Fibroblast of upper back skin (primary cell): ENCODE data around the gene TREML4.
"Not testable (repeated sequence)": the region's sequence is repeated elsewhere in the genome, so short reads cannot be mapped to it uniquely, and the experiment has no call there.

Experiments
- DNase-seq: peaks from one replicate; pipeline ENCODE4 v3.0.0-alpha.2; 2013

TREML4 gene

DNA sequence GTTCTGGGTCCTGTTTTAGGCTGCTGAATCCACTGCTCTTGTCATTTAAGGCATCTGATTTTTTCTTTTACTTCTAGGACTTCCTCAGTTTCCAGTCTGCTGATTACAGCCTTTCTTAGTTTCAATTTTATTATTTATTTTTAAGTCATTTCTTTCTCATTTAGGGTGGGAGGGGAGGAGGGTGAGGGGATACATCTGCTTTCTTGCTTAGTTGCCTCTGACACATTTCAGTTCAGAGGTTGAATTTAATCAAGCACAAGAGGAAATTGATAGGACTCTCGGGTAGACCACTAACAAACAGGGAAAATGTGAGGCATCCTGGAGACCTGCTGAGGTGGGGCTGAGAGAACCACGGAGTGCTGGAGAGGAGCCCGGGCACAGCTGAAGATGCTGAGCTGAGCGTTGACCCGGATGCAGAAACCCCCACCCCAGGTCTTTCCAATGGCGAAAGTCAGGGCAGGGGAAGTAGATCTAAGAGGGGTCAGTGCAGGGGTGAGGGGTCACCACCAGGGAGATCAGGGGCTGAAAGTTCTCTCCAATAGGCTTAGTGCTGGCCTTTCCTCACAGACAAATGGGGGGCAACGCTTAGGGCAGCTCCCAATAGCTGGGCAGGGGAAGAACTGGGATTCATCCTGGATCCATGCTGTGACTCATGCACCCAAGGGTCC lies 19.6 kb upstream of the TREML4 start:
- DNase-seq: no peak

DNA sequence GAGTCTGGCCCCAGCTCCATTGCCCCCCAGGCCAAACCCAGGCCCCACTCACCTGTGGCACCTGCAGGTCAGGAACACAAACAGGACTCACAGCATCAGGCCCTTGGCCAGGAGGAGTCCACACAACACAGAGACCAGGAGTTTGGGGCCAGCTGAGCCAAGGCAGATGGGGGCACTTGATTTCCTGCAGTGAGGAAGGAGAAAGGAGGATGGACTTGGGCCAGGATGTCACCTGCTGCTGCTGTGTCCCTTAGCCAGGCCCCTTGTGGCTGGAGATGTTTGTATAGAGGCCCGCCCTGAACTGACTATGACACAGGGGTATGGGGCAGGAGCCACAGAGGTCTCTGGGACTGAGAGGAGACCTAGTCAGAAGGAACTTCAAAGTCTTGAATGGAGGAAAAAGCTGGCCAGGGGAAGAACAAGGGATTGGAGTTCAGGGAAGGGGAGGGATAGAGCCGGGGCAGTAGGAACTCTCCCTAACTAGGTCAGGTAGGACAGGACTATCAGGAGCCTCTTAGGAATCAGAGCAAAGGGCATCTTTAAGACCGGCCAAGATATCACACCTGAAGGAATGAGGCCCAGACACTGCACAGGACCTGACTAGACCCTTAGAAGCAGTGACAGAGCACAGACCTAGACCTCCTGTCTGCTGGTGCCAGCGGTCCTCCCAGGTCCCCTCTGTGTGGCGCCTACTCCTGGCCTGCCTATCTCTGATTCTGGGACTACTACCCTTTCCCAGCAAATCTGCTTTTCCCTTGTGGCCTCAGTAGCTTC lies 18.4 kb upstream of the TREML4 start:
- no peak for DNase-seq

DNA sequence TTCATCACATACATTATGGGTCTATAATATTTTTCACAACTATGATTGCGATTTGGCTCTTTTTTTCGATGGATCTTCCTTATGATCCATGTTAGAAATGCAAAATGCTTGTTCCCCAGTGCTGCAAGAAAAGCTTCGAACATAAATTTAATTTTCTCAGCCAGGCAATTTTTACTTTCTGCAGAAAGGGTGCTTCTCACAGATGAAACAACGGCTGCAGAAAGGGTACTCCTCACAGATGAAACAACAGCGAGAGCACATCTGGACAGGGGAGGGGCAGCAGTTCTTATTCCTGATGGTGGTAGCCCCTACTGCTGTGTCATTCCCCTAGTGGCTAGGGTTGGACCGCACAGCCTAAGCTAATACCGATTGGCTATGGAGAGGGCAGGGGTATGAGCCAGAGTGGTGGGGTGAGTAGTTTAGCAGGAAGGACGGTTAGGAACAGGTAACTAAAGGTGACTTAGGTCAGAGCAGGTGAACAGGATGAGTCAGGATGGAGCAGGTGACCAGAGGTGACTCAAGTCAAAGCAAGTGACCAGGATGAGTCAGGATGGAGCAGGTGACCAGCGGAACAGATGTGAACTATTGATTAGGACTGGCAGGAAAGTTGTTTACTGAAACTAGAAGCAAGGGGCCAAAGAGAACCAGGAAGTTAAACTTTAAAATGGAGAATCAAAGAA lies 13.4 kb upstream of the TREML4 start:
- no peak for DNase-seq

DNA sequence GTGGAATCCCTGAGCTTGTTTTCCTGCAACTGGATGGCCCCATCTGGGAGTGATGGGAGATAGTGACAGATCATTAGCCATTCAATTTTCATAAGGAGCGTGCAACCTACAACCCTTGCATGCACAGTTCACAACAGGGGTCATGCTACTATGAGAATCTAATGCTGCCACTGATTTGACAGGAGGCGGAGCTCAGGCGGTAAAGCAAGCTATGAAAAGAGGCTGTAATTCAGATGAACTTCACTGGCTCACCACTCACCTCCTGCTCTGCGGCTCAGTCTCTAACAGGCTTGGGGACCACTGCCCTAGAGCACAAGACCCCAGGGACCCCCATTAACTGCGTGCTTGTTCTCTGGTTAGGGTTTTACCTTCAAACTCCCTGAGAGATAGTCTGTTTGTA lies 12.4 kb upstream of the TREML4 start:
- DNase-seq: no peak

DNA sequence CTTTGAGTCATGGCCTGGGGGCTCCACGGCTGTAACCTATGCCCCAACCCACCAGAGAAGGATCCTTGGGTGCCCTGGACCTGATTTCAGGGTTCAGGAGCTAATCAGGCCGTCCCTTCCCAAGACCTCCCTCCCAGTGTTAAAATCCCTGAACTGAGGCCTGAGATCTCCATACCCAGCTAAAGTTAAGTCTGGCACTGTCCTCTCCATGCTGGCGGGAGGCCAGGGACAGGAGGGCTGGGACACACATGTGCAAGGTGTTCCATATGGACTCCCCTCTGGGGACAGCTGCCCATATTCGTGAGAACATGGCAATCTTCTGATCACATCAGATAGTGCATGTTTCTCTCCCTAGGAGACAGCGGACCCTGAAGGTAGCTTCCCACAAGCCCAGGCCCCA lies 11.5 kb upstream of the TREML4 start:
- DNase-seq: no peak

DNA sequence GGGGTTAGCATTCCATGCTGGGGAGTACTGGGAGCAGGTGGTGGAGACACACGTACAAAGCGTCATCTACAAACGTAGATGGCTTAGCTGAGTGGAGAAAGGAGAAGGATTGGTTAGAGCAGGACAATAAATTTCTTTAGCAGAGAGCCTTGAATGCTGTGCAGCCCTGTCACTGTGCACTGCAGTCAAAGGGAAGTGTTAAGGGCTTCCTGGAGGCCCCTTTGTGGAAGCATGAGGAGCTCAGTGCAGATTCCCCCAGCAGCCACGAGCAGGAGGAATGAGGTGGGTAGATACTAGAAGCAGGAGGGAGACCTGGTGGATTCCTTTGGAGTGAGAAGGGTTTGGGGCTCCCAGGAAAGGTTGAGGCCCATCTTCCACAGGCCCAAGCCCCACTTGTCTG lies 6.1 kb upstream of the TREML4 start:
- DNase-seq: no peak

DNA sequence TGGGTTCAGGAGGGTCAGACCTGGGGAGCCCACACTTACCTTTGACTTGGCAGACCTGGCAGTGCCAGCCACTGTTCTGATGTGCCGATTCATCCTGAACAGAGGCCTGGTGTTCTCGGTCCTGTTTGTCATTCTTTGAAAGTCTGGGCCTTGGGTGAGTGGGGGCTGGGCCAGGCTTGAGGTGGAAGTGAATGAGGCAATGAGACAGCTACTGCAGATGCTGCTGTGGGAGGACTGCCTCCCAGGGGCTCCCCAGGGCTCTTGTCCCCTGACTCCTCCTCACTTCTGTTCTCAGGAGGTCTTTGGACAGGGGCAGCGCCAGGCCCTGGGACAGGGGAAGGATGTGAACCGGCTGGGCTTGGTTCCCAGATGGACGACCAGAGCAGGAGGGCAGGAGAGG lies 5.6 kb upstream of the TREML4 start:
- DNase-seq: no peak

DNA sequence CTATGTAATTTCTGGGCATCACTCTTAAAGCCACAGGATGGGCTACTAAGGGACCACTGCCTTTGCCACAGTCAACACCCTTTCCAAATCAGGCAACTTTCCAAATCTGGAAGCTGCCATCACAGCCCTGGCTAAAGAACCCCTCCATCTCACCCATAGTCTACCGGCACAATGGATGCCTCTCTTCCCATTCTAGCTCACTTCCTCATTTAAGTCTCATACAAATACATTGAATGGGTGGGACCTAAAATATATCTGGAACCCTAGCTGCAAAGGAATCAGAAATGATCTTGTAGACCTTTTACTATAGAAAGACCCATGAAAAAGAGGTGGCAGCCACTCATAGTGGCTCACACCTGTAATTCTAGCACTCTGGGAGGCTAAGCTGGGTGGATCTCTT lies 3.3 kb upstream of the TREML4 start:
- no peak for DNase-seq

DNA sequence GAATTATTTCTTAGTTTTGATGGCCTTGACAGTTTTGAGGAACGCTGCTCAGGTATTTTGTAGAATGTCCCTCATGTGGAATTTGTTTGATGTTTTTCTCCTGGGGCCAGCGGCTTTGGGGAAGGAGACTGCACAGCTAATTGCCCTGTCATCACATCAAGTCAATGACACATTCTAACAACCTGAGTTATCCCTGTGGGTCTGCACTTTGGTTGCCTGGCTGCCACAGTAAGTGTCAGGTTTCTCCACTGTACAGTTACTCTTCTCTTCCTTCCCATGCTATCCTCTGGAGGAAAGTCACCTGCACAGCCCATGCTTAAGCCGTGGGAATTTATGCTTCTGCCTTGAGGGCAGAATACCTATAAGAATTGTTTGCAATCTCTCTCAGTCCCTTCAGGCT lies 1.4 kb upstream of the TREML4 start:
- DNase-seq: no peak

DNA sequence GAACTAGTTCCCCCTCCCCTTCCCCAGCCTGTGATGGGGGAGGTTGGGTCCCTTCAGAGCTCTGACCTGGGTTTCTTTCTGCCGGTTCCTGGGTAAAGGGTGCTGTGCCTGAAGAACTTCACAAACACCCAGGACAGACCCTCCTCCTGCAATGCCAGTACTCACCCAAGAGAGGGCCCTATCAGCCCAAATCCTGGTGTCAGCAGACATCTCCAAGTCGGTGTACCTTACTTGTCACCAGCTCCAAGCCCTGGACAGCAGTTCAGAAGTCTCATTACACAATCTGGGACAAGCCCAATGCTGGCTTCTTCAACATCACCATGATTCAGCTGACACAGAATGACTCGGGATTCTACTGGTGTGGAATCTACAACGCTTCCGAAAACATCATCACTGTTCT lies 467 bp downstream of the TREML4 start:
- no peak for DNase-seq

DNA sequence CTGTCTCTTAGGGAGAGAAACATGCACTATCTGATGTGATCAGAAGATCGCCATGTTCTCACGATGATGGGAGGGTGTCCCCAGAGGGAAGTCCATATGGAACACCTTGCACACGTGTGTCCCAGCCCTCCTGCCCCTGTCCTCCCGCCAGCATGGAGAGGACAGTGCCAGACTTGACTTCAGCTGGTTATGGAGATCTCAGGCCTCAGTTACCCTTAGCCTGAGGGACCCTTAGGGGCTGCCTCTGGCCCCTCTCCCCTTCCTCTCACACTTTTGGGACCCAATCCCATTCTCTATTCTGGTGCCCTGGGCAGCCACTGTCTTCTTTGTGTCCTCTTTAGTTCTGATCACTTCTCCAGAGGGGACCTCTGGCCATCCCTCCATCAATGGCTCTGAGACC lies 1.6 kb downstream of the TREML4 start:
- no peak for DNase-seq

DNA sequence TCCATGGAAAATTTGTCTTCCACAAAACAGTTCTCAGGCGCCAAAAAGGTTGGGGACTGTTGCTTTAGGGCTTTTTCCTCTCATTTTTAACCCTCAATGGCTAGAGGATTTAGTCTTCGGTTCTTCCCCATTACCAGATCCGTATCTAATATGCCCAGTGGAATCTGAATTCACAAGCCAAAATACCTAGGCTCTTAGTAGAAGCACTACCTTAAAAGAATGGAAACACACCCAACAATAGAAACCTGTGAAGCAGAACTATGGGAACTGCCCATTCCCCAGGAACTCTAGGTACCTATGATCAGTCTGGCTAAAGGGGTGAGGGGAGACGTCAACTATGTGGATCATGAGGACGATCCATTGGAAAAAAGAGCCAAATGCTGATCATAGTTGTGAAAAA lies 3.1 kb downstream of the TREML4 start:
- DNase-seq: no peak

DNA sequence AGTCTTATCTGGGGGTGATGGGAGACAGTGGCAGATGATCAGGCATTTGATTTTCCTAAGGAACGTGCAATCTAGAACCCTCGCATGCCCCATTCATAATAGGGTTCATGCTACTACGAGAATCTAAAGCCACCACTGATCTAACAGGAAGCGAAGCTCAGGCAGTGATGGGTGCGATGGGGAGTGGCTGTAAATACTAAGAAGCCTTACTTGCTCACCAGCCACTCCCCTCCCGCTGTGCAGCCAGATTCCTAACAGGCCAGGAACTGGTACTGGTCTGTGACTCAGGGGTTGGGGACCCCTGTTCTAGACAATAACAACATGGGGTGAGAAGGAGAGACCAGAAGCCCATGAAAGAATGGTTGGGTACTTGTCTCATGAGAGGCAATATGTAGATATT lies 4.5 kb downstream of the TREML4 start:
- DNase-seq: no peak

DNA sequence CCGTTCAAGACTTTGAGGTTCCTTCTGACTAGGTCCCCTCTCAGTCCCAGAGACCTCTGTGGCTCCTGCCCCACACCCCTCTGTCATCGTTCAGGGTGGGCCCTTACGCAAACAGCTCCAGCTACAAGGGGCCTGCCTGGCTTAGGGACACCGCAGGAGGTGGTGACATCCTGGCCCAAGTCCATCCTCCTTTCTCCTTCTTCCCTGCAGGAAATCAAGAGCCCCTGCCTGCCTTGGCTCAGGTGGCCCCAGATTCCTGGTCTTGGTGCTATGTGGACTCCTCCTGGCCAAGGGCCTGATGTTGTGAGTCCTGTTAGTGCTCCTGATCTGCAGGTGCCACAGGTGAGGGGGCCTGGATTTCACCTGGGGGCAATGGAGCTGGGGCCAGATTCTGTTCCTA lies 8.1 kb downstream of the TREML4 start:
- no peak for DNase-seq

DNA sequence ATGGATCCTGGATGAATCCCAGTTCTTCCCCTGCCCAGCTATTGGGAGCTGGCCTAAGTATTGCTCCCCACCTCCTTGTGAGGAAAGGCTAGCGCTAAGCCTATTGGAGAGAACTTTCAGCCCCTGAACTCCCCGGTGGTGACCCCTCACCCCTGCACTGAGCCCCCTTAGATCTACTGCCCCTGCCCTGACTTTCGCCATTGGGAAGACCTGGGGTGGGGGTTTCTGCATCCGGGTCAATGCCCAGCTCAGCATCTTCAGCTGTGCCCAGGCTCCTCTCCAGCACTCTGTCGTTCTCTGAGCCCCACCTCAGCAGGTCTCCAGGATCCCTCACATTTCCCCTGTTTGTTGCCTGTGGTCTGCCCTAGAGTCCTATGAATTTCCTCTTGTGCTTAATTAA lies 9.0 kb downstream of the TREML4 start:
- DNase-seq: no peak

DNA sequence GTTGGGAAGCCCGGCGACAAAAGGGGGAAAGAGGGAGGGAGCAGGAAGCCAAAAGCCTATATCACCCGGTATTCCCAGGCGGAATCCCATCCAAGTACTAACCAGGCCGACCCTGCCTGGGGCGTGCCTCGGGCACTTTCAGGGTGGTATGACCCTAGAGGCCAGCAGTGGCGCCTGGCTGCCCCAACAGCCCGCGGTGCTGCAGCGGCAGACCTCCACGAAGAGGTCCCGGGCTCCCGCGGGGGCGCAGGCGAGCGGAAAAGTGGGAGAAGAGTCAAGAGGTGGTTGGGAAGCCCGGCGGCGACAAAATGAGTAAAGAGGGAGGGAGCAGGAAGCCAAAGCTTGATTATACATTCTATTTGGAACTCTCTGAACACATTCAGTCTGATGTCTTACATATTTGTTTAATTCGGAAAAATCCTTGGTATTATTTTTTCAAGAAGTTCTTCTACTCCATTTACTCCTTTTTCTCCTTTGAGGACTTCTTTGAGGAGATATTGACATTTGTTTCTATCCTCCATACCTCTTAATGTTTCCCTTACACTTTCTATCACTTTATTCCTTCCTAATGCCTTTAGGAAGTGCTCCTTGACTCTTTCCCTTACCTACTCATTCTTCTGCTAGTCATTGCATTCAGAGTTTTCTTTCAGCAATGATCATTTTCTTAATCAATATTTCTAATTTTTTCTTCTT lies 11.5 kb downstream of the TREML4 start:
- DNase-seq: no peak

DNA sequence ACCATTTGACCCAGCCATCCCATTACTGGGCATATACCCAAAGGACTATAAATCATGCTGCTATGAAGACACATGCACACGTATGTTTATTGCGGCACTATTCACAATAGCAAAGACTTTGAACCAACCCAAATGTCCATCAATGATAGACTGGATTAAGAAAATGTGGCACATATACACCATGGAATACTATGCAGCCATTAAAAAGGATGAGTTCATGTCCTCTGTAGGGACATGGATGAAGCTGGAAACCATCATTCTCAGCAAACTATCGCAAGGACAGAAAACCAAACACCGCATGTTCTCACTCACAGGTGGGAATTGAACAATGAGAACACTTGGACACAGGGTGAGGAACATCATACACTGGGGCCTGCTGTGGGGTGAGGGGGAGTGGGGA lies 18.4 kb downstream of the TREML4 start:
- not testable (repeated sequence) for DNase-seq

DNA sequence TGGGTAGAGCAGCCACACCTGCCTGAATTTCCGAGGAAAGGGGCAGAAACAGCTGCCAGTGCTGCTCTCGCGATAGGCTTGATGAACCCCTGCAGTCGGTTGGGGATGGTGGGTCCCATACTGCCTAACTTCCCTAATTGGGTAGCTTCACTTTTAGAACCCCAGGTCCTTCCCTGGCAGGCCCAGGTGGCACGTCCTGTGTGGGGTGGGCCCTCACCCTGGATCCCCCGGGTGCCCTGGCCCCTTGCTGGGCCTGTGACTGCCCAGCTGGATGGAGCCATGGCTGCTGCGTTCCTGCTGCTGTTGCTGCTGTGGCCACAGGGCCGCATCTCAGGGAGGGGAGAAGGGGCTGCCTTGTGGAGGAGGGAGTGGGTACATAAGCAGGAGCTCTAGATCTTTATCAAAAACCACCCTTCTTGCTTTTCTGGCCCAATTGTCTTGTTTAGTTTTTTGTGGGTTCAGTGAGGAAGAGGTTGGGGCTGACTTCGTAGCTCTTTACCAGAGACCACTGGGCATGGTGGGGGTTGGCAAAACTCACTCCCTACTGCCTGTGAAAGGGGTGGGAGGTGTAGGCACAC lies 19.2 kb downstream of the TREML4 start:
- no peak for DNase-seq

DNA sequence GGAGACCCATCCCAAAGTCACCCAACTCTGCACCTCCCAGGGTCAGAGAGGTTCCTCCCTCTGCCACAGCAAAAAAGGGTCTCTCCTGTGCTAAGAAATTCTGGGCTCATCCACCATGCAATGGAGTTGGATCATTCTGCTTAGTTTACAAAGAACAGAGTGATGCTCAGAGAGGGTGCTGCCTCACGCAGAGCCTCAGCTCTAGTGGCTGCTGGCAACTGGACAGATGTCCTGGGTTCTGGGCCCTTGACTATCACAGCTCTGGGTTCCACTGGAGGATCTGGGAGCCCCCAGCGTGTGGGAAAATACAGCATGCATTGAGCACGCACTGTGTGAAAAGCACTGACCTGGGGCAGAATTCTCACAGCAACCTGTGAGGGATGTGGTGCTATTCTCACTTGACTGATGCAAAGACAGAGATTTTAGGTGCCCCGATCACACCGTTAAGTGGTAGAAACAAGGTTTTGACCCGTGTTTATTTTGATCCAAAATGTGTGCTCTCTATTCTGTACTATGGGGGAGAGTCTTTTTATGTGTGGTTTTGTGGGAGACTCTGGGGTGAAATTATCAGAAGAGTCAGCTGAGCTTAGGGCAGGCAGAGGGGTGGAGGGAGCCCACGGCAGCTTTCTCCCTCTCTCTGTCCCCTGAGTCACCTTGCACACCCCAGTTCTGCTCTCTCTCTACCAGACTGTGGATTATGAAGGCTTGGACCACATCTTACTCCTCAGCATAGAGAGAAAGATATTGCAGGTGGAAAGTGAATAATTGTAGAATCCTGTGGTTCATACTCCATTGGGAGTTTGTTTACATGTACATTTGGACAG lies 19.9 kb downstream of the TREML4 start:
- DNase-seq: no peak

DNA sequence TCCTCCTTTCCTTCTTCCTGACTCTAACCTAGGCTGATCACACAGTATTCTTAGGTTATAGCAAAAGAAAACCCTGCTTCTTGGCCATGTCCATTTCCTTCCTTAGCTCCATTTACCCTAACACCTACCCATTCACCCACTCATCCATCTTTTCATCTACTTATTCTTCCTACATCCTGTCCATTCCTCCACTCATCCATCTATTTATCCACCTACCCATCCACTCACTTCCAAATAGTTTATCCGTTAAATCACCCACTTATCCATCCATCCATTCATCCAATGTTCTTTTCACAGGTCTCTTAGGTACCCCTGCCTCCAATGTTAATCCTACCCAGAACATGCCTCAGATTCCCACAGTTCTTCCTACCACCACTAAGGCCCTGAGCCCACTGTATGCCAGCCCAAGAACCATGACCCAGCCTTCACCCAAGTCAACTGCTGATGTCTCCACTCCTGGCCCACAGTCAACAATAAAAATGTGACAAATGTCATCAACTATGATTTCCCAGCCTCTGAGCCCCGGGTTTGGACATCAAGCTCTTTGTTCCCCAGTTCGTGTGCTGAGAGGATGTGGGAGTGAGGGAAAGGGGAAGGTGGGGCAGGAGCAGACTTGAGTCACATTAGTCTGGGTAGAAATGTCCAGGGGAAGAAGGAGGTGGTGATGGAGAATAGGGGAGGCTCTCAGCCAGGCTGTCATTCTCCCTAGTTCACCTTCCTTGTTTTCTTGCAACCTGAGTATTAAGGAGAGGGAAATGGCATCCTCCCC lies 24.4 kb downstream of the TREML4 start:
- DNase-seq: no peak

DNA sequence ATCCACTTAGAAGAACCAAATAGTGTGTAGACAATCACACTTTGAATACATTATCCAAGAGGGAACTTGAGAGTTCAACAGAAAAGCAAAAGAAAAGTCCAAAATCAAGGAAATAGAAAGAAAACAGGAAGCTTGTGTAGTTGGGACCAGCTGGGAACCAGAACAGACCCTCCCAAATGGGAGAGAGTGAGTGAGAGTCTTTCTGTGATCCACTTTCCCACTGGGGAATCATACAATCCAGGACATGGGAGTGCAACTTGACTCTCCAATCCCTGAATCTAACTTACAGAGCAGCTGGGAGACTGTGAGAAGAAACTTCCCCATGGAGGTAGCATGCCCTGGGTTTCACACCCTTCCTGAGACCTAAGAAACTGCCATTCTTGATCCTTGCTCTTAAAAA lies 27.0 kb downstream of the TREML4 start:
- DNase-seq: no peak
